Mucosa of gallbladder (tissue), 1 donor: ENCODE measurements around the gene NACA. TPM values are rescaled to one million over a fixed set of nuclear protein-coding genes. Genes with fewer than 3 reads are reported as not detected.
"Not testable (repeated sequence)": the region's sequence is repeated elsewhere in the genome, so short reads cannot be mapped to it uniquely, and the experiment has no call there.

Experiments used
- DNase-seq: peaks from one replicate; pipeline ENCODE4 v3.0.0-alpha.2; 2020; ENCODE audit warnings: low spot score
- total RNA-seq: library from RNA; stranded (reverse); gene quantifications from one replicate; pipeline ENCODE4 v1.2.1, GENCODE V29; 2021
- donor health status: DM: no; HTN: no; CAD: no.

The NACA gene
- total RNA-seq, 1 donor from 2014 or later = 599 TPM

DNA sequence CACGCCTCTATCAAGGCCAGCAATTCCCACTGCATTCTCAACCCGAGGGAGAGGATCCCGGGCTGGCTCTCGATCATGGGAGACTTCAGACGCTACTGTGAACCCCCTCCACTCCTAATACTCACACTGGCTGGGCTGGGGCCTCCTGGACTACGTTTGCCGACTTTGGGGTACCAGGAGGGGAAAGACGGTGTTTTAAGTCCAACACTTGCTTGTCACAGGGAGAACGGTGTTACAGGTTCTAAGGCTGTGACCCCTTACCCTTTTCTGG is 463 bp downstream of the NACA start:
- no peak for DNase-seq

DNA sequence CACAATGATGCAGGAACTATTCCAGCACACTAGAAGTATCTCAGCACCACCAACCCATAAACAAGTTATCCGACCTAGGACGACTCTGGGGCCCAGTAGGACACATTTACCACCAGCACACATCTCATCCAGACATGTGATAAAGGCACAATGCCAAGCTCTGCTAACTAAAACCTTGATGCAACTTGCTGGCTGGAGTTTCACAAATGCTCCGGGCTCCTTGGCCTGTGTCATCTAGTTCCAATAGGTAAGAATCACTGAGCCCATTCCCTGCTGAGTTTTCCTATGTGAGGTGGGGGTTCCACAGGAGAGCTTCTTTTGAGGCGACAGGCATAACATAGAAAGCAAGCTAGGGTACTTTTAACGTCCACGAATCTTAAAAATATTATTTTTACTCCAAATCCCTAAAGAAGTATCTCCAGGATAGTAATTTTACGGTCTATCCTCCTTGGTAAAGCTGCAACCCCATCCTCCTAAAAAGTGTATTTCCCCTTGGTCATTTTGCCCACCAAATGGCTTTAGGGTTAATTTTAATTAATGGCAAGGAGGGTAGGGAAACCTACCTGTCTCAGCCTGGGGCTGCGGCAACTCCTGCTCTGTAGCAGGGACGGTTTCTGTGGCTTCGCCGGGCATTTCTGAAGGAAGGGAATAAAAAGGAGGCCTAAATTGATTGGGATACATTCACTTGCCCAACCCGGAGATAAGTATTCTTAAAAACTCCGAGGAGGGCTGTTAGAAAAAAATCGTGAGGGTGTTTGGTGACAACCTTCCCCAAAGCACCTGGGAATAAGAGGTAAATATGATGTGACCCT is 1.0 kb downstream of the NACA start:
- DNase-seq = peak; percentile 54

DNA sequence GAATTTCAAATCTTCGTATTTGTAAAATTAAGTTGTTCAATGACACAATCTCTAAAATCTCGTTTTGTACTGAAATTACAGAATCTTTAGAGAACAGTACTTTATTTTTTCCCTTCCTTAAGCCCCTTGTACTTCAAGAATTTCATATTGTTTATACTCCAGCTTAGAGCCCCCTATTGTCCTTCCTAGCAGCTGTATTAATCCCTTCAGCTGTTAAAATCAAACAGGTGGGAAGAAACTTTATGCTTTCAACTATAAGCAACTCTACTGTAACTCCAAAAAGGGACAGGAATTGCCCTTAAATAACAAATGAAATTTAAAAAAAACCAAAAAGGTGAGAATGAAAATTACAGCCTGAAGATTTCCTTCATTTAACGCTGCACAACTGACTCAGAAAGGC is 1.7 kb downstream of the NACA start:
- no peak for DNase-seq

- DNase-seq = no peak
Observed at GRCh38 chr12:56722832-56723231, 2.3 kb downstream of the NACA start.

DNA sequence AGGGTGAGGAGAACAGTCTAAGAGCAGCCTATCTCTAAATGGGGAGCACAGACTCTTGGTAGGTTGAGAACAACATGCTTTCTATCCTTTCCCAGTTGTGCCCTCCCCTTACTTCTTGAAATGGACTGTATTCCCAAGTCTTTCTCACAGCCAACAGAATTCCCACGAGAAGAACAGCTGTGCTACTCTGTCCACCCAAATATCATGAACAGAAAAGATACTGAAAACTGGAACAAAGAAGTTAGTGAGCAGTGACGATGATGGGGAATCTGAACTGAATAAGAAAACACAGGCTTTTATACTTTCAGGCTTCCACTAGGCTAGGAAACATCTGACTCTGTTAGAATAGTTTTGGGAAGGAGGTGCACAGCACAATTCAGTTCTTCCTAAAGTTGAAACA is 3.4 kb downstream of the NACA start:
- DNase-seq = no peak

- no peak for DNase-seq
Observed at GRCh38 chr12:56721216-56721615, 3.9 kb downstream of the NACA start.

GRCh38 chr12:56720731-56721151 is 4.4 kb downstream of the NACA start:
- no peak for DNase-seq

DNA sequence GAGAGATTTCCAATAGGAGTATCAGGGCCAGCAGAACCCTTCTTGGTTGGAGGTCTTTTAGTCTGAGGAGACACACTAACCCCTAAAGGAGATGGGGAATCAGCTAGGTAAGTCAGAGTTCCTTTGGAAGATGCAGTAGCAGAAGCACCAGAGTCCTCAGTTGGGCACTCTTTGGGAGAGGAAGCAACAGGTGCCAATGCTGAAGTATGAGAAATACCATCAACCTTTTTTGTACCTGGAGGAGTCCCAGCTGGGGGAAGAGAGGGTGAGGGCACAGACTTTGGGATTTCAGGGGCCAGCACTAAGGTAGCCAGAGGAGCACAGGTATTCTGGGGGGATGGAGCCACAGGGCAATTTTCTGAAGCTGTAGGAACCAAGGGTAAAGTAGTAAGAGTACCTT is 6.0 kb downstream of the NACA start:
- no peak for DNase-seq

DNA sequence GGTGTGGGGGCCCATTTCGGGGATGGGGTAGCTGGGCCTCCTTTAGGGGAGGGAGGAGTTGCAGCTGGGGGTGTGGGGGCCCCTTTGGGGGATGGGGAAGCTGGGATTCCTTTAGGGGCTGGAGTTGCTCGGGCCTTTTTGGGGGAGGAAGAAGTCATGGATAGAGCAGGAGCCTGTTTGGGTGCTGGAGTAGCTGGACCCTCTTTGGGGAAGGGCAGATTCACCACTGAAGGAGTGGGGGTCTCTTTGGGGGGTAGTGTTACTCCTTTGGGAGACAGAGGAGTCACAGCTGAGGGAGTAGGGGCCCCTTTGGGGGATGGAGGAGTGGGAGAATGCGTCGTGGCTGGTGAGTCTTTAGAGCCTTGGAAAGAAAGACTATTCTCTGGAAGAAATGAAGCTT is 6.5 kb downstream of the NACA start:
- DNase-seq = no peak

DNA sequence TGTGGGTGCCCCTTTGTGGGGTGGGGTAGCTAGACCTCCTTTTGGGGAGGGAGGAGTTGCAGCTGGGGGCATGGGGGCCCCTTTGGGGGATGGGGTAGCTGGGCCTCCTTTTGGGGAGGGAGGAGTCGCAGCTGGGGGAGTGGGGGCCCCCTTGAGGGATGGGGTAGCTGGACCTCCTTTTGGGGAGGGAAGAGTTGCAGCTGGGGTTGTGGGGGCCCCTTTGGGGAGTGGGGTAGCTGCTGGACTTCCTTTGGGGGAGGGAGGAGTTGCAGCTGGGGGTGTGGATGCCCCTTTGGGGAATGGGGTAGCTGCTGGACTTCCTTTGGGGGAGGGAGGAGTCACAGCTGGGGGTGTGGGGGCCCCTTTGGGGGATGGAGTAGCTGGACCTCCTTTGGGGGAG is 7.0 kb downstream of the NACA start:
- no peak for DNase-seq

- DNase-seq = no peak
Observed at GRCh38 chr12:56716933-56717880, 7.9 kb downstream of the NACA start.

- DNase-seq = no peak
Observed at GRCh38 chr12:56716458-56716857, 8.6 kb downstream of the NACA start.

- no peak for DNase-seq
Observed at GRCh38 chr12:56715798-56716197, 9.3 kb downstream of the NACA start.

- DNase-seq = no peak
Observed at GRCh38 chr12:56714431-56714929, 10.6 kb downstream of the NACA start.

DNA sequence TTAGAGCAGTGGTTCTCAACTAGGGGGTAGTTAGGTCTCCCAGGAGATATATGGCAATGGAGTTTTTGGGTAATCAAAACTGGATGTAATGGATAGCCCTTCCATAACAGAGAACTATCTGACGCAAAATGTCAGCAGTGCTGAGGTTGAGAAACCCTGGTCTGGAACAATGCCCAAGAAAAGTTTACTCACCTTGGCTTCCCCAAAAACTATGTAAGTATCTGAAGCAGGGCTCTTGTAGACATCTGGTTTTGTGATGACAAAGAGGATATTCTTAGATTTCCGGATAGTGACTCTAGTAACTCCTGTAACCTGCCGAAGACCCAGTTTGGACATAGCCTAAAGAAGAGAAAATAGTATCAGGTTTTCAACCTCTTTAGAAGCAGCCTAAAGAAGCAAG is 11.8 kb downstream of the NACA start:
- no peak for DNase-seq

DNA sequence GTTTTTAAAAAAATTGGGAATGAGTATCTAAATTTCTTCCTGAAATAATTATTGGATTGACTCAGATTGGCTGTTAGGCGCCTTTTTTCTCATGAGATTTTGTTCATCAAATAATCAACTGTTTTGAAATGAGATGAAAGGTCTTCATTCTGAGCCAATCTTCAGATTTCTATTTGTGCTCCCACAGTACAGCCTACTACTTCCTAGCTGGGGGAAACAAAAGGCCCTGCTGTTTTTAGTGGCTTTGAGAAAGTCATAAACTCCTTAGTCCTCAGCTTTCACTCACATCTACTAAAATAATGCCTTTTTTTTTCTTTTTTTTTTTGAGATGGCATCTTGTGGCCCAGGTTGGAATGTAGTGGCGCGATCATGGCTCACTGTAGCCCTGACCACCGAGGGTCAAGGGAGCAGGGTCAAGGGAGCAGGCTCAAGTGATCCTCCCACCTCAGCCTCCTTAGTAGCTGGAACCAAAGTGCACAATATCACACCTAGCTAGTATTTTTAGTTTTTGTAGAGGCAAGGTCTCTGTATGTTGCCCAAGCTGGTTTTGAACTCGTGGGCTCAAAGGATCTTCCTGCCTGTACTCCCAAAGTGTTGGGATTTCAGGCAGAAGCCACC is 15.2 kb downstream of the NACA start:
- DNase-seq = no peak

GRCh38 chr12:56704522-56704921 is 20.6 kb downstream of the NACA start:
- not testable (repeated sequence) for DNase-seq

DNA sequence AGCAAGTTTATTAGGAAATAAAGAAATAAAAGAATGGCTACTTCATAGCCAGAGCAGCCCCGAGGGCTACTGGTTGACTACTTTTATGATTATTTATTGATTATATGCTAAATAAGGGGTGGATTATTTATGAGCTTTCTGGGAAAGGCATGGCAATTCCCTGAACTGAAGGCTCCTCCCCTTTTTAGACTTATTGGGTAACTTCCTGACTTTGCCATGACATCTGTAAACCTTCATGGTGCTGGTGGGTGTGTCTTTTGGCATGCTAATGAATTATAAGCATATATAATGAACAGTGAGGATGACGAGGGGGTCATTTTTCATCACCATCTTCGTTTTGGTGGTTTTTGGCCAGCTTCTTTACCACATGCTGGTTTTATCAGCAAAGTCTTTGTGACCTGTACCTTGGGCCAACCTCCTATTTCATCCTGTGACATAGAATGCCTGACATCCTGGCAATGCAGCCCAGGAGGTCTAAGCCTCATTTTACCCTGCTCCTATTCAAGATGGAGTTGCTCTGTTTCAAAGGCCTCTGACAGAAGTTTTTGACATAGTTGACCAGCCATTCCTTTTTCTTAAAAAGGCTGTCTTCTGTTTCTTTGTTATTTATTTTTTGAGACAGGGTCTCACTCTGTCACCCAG is 26.0 kb downstream of the NACA start:
- DNase-seq = no peak

DNA sequence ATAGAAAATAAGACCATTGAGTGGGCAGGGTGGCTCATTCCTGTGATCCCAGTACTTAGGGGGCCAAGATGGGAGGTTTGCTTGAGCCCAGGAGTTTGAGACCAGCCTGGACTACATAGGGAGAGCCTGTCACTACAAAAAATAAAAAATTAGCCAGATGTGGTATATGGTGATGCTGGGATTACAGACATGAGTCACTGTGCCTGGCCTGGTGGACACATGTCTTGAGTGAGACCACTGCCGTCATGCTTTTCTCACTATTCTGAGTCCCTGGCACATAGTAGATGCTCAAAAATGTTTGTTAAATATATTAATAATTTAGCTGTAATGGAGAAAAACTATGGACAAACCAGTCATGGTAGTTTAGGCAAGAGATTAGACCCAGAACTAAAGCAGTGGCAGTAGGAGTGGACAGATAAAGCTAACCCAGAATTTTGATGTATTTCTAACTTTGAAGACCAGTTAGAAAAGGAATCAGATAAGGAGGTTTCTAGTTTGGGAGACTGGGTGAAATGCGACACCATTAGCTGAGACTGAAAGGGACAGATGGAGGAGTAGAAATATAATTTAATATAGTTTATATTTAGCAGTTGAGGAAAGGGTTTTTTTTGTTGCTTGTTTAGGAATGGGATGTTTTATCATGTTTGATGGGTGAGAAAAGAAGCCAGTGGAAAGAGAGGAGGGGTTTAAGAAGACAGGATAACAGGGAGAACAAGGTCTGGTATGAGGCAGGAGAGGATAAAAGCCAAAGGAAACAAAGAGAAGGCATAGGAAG is 29.6 kb downstream of the NACA start:
- no peak for DNase-seq

DNA sequence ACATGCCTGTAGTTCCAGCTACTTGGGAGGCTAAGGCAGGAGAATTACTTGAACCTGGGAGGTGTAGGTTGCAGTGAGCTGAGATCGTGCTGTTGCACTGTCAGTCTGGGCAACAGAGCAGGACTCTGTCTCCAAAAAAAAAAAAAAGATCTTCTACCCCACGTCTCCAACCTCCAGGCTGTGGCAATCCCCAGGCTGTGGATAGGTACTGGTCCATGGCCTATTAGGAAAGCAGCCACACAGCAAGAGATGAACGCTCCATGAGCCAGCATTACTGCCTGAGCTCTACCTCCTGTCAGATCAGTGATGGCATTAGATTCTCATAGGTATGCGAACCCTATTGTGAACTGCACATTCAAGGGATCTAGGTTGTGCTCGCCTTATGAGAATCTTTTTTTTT is 30.9 kb downstream of the NACA start:
- DNase-seq = no peak

GRCh38 chr12:56688846-56689109 is 36.3 kb downstream of the NACA start:
- no peak for DNase-seq
